ENCODE measurements around the gene RECK. TPM values are rescaled to one million over a fixed set of nuclear protein-coding genes. Genes with fewer than 3 reads are reported as not detected.

The RECK gene
- total RNA-seq, 1 experiment from 2014 or later, result 13.2 TPM

- in situ Hi-C loops (cut with HindIII; ENCODE audit: low pct_unique_long_range_greater_than_20kb, low sequenced_read_pairs) (no loop called here), intact Hi-C loops (cut with micrococcal nuclease; ENCODE audit: unreplicated experiment) (no loop called here)
- DNase-seq (ENCODE audit: low read depth, low spot score) (no peak), ATAC-seq (no peak)
- H3K4me1 ChIP-seq (ENCODE audit: control insufficient read depth, insufficient read depth, low read length), result peaks cover 9% of the 10 kb centered on the region
- no peaks in the 10 kb centered on the region for H3K9me3 ChIP-seq (ENCODE audit: control insufficient read depth, insufficient read depth, low read depth, low read length)
- no peak overlapping the region for H3K4me3 ChIP-seq (ENCODE audit: low read depth in 2 of 2, low read length in 2 of 2)
- no peaks in the 10 kb centered on the region; the same call in 1 of the 2 replicates for H3K27me3 ChIP-seq (ENCODE audit: control insufficient read depth, insufficient read depth, low read length)
- POLR2A ChIA-PET, result interaction anchor here (0.6 kb wide), 1 partner anchor 14 kb away, joined by 20 read pairs; no protein-coding TSS in a partner anchor
- no TSS peak for BruUV-seq (replicated peaks)
- no peaks in the 10 kb centered on the region for H3K36me3 ChIP-seq (ENCODE audit: control insufficient read depth, insufficient read depth, low read length)
- H3K27ac ChIP-seq (ENCODE audit: low read length), result no peak overlapping the region
- TF ChIP-seq POLR2AphosphoS5 (IDR thresholded peaks at IDR 0.05; ENCODE audit: low read depth, low read length) (no peak), REST (IDR thresholded peaks at IDR 0.05; ENCODE audit: insufficient read depth in 1 of 2, low read depth in 2 of 2, low read length in 1 of 2) (no peak), TCF7L2 (IDR thresholded peaks at IDR 0.05; ENCODE audit: low read depth, low read length) (no peak), SIN3A (IDR thresholded peaks at IDR 0.05; ENCODE audit: borderline replicate concordance, insufficient read depth, low read depth, low read length) (no peak), CTCF (IDR thresholded peaks at IDR 0.05) (no peak)
- CTCF ChIA-PET, result no interaction called here
Measured at GRCh38 chr9:36039696-36040095, 3.0 kb downstream of the RECK start.

- H3K4me3 ChIP-seq (ENCODE audit: low read depth in 2 of 2, low read length in 2 of 2), result no peak overlapping the region
- intact Hi-C loops (cut with micrococcal nuclease; ENCODE audit: unreplicated experiment), result no loop called here
- no peak for DNase-seq (ENCODE audit: low read depth, low spot score)
- no peaks in the 10 kb centered on the region for H3K36me3 ChIP-seq (ENCODE audit: control insufficient read depth, insufficient read depth, low read length)
- BruUV-seq (replicated peaks), result no TSS peak
- no peak for ATAC-seq
- ChIA-PET POLR2A (interaction anchor here (0.6 kb wide), 1 partner anchor 14 kb away, joined by 20 read pairs; no protein-coding TSS in a partner anchor), CTCF (interaction anchor here (0.6 kb wide), 1 partner anchor 142 kb away, joined by 3 read pairs; no protein-coding TSS in a partner anchor)
- peaks cover 9% of the 10 kb centered on the region for H3K4me1 ChIP-seq (ENCODE audit: control insufficient read depth, insufficient read depth, low read length)
- H3K27ac ChIP-seq (ENCODE audit: low read length), result no peak overlapping the region
- H3K9me3 ChIP-seq (ENCODE audit: control insufficient read depth, insufficient read depth, low read depth, low read length), result no peaks in the 10 kb centered on the region
- in situ Hi-C loops (cut with HindIII; ENCODE audit: low pct_unique_long_range_greater_than_20kb, low sequenced_read_pairs), result no loop called here
- H3K27me3 ChIP-seq (ENCODE audit: control insufficient read depth, insufficient read depth, low read length), result no peaks in the 10 kb centered on the region; the same call in 1 of the 2 replicates
- TF ChIP-seq REST (IDR thresholded peaks at IDR 0.05; ENCODE audit: insufficient read depth in 1 of 2, low read depth in 2 of 2, low read length in 1 of 2), result no peak
- no peak for TF ChIP-seq CTCF (IDR thresholded peaks at IDR 0.05)
- TF ChIP-seq SIN3A (IDR thresholded peaks at IDR 0.05; ENCODE audit: borderline replicate concordance, insufficient read depth, low read depth, low read length), result no peak
- TF ChIP-seq TCF7L2 (IDR thresholded peaks at IDR 0.05; ENCODE audit: low read depth, low read length), result no peak
- TF ChIP-seq POLR2AphosphoS5 (IDR thresholded peaks at IDR 0.05; ENCODE audit: low read depth, low read length), result no peak
Measured at GRCh38 chr9:36040271-36040925, 3.7 kb downstream of the RECK start.
